ENCODE results near the gene GDA. TPM values are rescaled to one million over a fixed set of nuclear protein-coding genes. Genes with fewer than 3 reads are reported as not detected.

The GDA gene
- total and polyA plus RNA-seq, 3 donors from 2014 or later = 1.7 to 3.7 (median 2.1) TPM

GRCh38 chr9:72211047-72211446 lies 61.8 kb downstream of the GDA start:
- Histone ChIP-seq H3K9me3 (no peaks in the 10 kb centered on the region), H3K4me1 (no peaks in the 10 kb centered on the region), H3K27ac (no peak overlapping the region), H3K27me3 (no peaks in the 10 kb centered on the region), H3K36me3 (ENCODE audit: low read depth, missing control alignments) (no peaks in the 10 kb centered on the region), H3K4me3 (no peak overlapping the region)
- intact Hi-C loops (cut with DNase I; ENCODE audit: low total_unique reads) = no loop called here
- TF ChIP-seq POLR2A (IDR thresholded peaks at IDR 0.05) (no peak), CTCF (IDR thresholded peaks at IDR 0.05) (no peak)
- WGBS, 2 donors = 66 to 74% methylated on average over 3 of the region's 3 CpGs
- no peak for DNase-seq

- H3K36me3 ChIP-seq (ENCODE audit: low read depth, missing control alignments) = no peaks in the 10 kb centered on the region
- H3K4me1 ChIP-seq = no peaks in the 10 kb centered on the region
- no peaks in the 10 kb centered on the region for H3K27me3 ChIP-seq
- intact Hi-C loops (cut with DNase I; ENCODE audit: low total_unique reads) = no loop called here
- no peak overlapping the region for H3K4me3 ChIP-seq
- WGBS, 2 donors = 93 to 94% methylated on average over 4 of the region's 4 CpGs
- TF ChIP-seq CTCF (IDR thresholded peaks at IDR 0.05) = no peak
- no peak for TF ChIP-seq POLR2A (IDR thresholded peaks at IDR 0.05)
- no peaks in the 10 kb centered on the region for H3K9me3 ChIP-seq
- no peak overlapping the region for H3K27ac ChIP-seq
- DNase-seq = no peak
Observed at GRCh38 chr9:72213906-72214305, 64.7 kb downstream of the GDA start.

- Histone ChIP-seq H3K9me3 (no peaks in the 10 kb centered on the region), H3K4me1 (no peaks in the 10 kb centered on the region), H3K36me3 (ENCODE audit: low read depth, missing control alignments) (no peaks in the 10 kb centered on the region), H3K27me3 (no peaks in the 10 kb centered on the region), H3K27ac (no peak overlapping the region), H3K4me3 (no peak overlapping the region)
- intact Hi-C loops (cut with DNase I; ENCODE audit: low total_unique reads) = no loop called here
- WGBS, 2 donors = 39 to 40% methylated on average over 3 of the region's 3 CpGs
- TF ChIP-seq CTCF (IDR thresholded peaks at IDR 0.05) = no peak
- no peak for TF ChIP-seq POLR2A (IDR thresholded peaks at IDR 0.05)
- DNase-seq = no peak
Observed at GRCh38 chr9:72217306-72217842, 68.1 kb downstream of the GDA start.

GRCh38 chr9:72220589-72220988 lies 71.3 kb downstream of the GDA start:
- Histone ChIP-seq H3K27ac (no peak overlapping the region), H3K27me3 (no peaks in the 10 kb centered on the region), H3K36me3 (ENCODE audit: low read depth, missing control alignments) (no peaks in the 10 kb centered on the region), H3K9me3 (no peaks in the 10 kb centered on the region), H3K4me1 (no peaks in the 10 kb centered on the region), H3K4me3 (no peak overlapping the region)
- no peak for TF ChIP-seq CTCF (IDR thresholded peaks at IDR 0.05)
- TF ChIP-seq POLR2A (IDR thresholded peaks at IDR 0.05) = no peak
- no peak for DNase-seq
- intact Hi-C loops (cut with DNase I; ENCODE audit: low total_unique reads) = no loop called here
- 86 to 89% methylated on average over 1 of the region's 1 CpG for WGBS, 2 donors

GRCh38 chr9:72226146-72226812 lies 77.0 kb downstream of the GDA start:
- DNase-seq = no peak

More at GRCh38 chr9:72226146-72226812, 77.0 kb downstream of the GDA start:
- Histone ChIP-seq H3K4me1 (no peaks in the 10 kb centered on the region), H3K9me3 (no peaks in the 10 kb centered on the region), H3K36me3 (ENCODE audit: low read depth, missing control alignments) (no peaks in the 10 kb centered on the region), H3K27me3 (no peaks in the 10 kb centered on the region), H3K4me3 (no peak overlapping the region), H3K27ac (no peak overlapping the region)
- WGBS, 2 donors = 92 to 97% methylated on average over 2 of the region's 2 CpGs
- no peak for TF ChIP-seq CTCF (IDR thresholded peaks at IDR 0.05)
- TF ChIP-seq POLR2A (IDR thresholded peaks at IDR 0.05) = no peak
- intact Hi-C loops (cut with DNase I; ENCODE audit: low total_unique reads) = no loop called here
